NB4 (cell line): ENCODE data around the gene ENDOU.

Source experiments
- CTCF ChIP-seq: IDR thresholded peaks from one replicate; pipeline ENCODE4 v1.5.1; 2012; ENCODE audit warnings: low read depth, low read length
- MAX ChIP-seq: IDR thresholded peaks from 2 replicates; pipeline ENCODE4 v1.6.1; 2011; ENCODE audit warnings: low read depth, low read length
- MYC ChIP-seq: IDR thresholded peaks from 2 replicates; pipeline ENCODE4 v1.6.1; 2011; ENCODE audit warnings: low read depth, low read length
- POLR2A ChIP-seq: IDR thresholded peaks from 2 replicates; pipeline ENCODE4 v1.6.1; 2011; ENCODE audit warnings: mild to moderate bottlenecking; ENCODE audit not compliant: insufficient read length; ENCODE audit errors: extremely low read depth

GRCh38 chr12:47773062-47773857 is 48.0 kb upstream of the ENDOU start, which contains the start of gene SLC48A1:
- TF ChIP-seq CTCF, result peak; percentile 30
- peak; percentile 55 for TF ChIP-seq POLR2A
- TF ChIP-seq MAX, result no peak; the same call in 1 of the 2 replicates
- no peak for TF ChIP-seq MYC
